ENCODE data around the gene ANKRD22. TPM values are rescaled to one million over a fixed set of nuclear protein-coding genes. Genes with fewer than 3 reads are reported as not detected.
"Not testable (repeated sequence)": the region's sequence is repeated elsewhere in the genome, so short reads cannot be mapped to it uniquely, and the experiment has no call there.

Gene ANKRD22
- total RNA-seq, 2 experiments from 2014 or later, result not detected

DNA sequence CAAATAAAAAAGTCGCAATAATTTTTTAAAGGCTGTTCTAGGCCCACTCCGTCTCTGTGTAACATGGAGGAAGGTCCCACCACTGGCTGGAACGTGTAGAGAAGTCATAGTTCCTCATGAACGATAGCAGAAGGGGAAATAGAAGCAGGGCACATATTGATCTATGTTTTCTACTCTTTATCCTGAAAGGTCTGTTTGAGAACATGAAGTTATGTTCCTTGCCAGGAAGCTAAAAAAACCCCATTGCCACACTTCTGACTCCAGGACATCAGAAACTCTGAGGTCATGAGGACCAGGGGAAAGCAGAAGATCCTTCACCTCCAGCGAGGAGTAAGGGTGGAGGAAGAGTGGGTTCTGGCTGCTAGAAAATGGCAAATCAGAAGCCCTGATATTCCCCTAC, 10.8 kb downstream of the ANKRD22 start:
- POLR2A ChIA-PET, result no interaction called here
- intact Hi-C loops (cut with DNase I, micrococcal nuclease), result no loop called here
- no peak overlapping the region for H3K27ac Mint-ChIP-seq

DNA sequence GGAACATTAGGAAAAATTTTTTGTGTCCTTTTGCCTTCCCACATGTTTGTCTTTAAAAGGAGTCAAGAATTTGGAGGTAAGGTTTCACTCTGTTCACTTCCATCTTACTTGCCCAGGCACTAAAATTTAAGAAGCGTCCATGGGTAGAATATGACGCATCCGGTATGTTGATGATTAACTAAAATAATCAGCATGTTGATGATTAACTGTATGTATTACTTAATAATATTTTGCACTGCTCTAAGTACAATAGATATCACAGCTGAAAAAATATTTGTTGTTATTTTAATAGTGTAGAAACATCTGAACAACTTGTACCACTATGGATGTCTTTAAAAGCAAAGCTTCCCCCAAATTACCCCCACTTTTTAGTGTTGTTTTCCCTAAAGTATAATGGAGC, 11.5 kb downstream of the ANKRD22 start:
- POLR2A ChIA-PET, result interaction anchor here (0.6 kb wide), 1 partner anchor 231 kb away, joined by 3 read pairs; no protein-coding TSS in a partner anchor
- H3K27me3 Mint-ChIP-seq, result no peaks in the 10 kb centered on the region
- Histone ChIP-seq H3K36me3 (ENCODE audit: insufficient read depth, low read length) (no peaks in the 10 kb centered on the region), H3K4me1 (ENCODE audit: insufficient read depth, low read length) (peaks cover 5% of the 10 kb centered on the region), H3K27me3 (ENCODE audit: control insufficient read depth in 1 of 2, insufficient read depth in 2 of 2, low read length in 2 of 2) (no peaks in the 10 kb centered on the region), H3K27ac (ENCODE audit: low read depth in 1 of 2, low read length in 2 of 2) (no peak overlapping the region), H3K9me3 (ENCODE audit: control insufficient read depth in 1 of 2, insufficient read depth in 1 of 2, low read length in 2 of 2) (no peaks in the 10 kb centered on the region), H3K4me3 (ENCODE audit: low read length) (no peak overlapping the region)
- no peaks in the 10 kb centered on the region for H3K36me3 Mint-ChIP-seq (ENCODE audit: low read depth)
- H3K27ac Mint-ChIP-seq, result no peak overlapping the region
- ATAC-seq (ENCODE audit: poor library complexity) (no peak), DNase-seq (no peak)
- intact Hi-C loops (cut with DNase I, micrococcal nuclease), result no loop called here
- CTCF ChIA-PET, result interaction anchor here (1.2 kb wide), 1 partner anchor 94 kb away, joined by 5 read pairs; no protein-coding TSS in a partner anchor
- H3K9me3 Mint-ChIP-seq, result no peaks in the 10 kb centered on the region
- H3K4me1 Mint-ChIP-seq (ENCODE audit: low read depth), result no peaks in the 10 kb centered on the region
- TF ChIP-seq, protein P1, sequence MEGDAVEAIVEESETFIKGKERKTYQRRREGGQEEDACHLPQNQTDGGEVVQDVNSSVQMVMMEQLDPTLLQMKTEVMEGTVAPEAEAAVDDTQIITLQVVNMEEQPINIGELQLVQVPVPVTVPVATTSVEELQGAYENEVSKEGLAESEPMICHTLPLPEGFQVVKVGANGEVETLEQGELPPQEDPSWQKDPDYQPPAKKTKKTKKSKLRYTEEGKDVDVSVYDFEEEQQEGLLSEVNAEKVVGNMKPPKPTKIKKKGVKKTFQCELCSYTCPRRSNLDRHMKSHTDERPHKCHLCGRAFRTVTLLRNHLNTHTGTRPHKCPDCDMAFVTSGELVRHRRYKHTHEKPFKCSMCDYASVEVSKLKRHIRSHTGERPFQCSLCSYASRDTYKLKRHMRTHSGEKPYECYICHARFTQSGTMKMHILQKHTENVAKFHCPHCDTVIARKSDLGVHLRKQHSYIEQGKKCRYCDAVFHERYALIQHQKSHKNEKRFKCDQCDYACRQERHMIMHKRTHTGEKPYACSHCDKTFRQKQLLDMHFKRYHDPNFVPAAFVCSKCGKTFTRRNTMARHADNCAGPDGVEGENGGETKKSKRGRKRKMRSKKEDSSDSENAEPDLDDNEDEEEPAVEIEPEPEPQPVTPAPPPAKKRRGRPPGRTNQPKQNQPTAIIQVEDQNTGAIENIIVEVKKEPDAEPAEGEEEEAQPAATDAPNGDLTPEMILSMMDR (IDR thresholded peaks at IDR 0.05), result no peak
- H3K4me3 Mint-ChIP-seq, result no peak overlapping the region

More for the DNA sequence above, 10.8 kb downstream of the ANKRD22 start:
- DNase-seq (no peak), ATAC-seq (ENCODE audit: poor library complexity) (no peak)
- TF ChIP-seq, protein P1 (IDR thresholded peaks at IDR 0.05), result no peak
- no peak overlapping the region for H3K4me3 Mint-ChIP-seq
- no peaks in the 10 kb centered on the region for H3K4me1 Mint-ChIP-seq (ENCODE audit: low read depth)
- no peaks in the 10 kb centered on the region for H3K9me3 ChIP-seq (ENCODE audit: control insufficient read depth in 1 of 2, insufficient read depth in 1 of 2, low read length in 2 of 2)
- no peaks in the 10 kb centered on the region for H3K9me3 Mint-ChIP-seq
- H3K4me1 ChIP-seq (ENCODE audit: insufficient read depth, low read length), result peaks cover under 1% of the 10 kb centered on the region
- no peak overlapping the region for H3K4me3 ChIP-seq (ENCODE audit: low read length)
- H3K27me3 ChIP-seq (ENCODE audit: control insufficient read depth in 1 of 2, insufficient read depth in 2 of 2, low read length in 2 of 2), result no peaks in the 10 kb centered on the region
- H3K27ac ChIP-seq (ENCODE audit: low read depth in 1 of 2, low read length in 2 of 2), result no peak overlapping the region
- H3K27me3 Mint-ChIP-seq, result no peaks in the 10 kb centered on the region
- no peaks in the 10 kb centered on the region for H3K36me3 ChIP-seq (ENCODE audit: insufficient read depth, low read length)
- H3K36me3 Mint-ChIP-seq (ENCODE audit: low read depth), result no peaks in the 10 kb centered on the region
- CTCF ChIA-PET, result interaction anchor here (1.2 kb wide), 1 partner anchor 94 kb away, joined by 5 read pairs; no protein-coding TSS in a partner anchor

- no peak overlapping the region for H3K4me3 ChIP-seq (ENCODE audit: low read length)
- Mint-ChIP-seq H3K27ac (no peak overlapping the region), H3K27me3 (no peaks in the 10 kb centered on the region), H3K4me3 (no peak overlapping the region), H3K9me3 (no peaks in the 10 kb centered on the region), H3K4me1 (ENCODE audit: low read depth) (peaks cover 2% of the 10 kb centered on the region), H3K36me3 (ENCODE audit: low read depth) (no peaks in the 10 kb centered on the region)
- H3K36me3 ChIP-seq (ENCODE audit: insufficient read depth, low read length), result no peaks in the 10 kb centered on the region
- peak in 1 of 14 experiments; percentile 25 for DNase-seq
- no peak for ATAC-seq (ENCODE audit: poor library complexity)
- POLR2A ChIA-PET, result no interaction called here
- H3K9me3 ChIP-seq (ENCODE audit: control insufficient read depth in 1 of 2, insufficient read depth in 1 of 2, low read length in 2 of 2), result no peaks in the 10 kb centered on the region
- TF ChIP-seq, protein P1 (IDR thresholded peaks at IDR 0.05), result no peak
- intact Hi-C loops (cut with DNase I, micrococcal nuclease), result loop anchor here in 1 of 2 experiments (5.0 kb wide), 1 partner anchor 38 kb away; no protein-coding TSS in a partner anchor
- no peak overlapping the region for H3K27ac ChIP-seq (ENCODE audit: low read depth in 1 of 2, low read length in 2 of 2)
- no peaks in the 10 kb centered on the region for H3K27me3 ChIP-seq (ENCODE audit: control insufficient read depth in 1 of 2, insufficient read depth in 2 of 2, low read length in 2 of 2)
- CTCF ChIA-PET, result no interaction called here
- peaks cover 5% of the 10 kb centered on the region for H3K4me1 ChIP-seq (ENCODE audit: insufficient read depth, low read length)
Measured at GRCh38 chr10:88838766-88839350, 12.8 kb downstream of the ANKRD22 start.

DNA sequence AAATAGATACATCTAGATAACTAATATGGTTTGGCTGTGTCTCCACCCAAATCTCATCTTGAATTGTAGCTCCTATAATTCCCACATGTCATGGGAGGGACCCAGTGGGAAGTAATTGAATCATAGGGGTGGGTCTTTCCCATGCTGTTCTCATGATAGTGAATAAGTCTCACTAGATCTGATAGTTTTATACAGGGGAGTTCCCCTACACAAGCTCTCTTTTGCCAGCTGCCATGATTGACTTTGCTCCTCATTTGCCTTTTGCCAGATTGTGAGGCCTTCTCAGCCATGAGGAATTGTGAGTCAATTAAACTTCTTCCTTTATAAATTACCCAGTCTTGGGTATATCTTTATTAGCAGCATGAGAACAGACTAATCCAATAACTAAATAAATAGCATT, 14.0 kb downstream of the ANKRD22 start:
- not testable (repeated sequence) for ATAC-seq (ENCODE audit: poor library complexity)
- POLR2A ChIA-PET, result interaction anchor here (0.6 to 2.3 kb wide), 2 partner anchors 21 to 42 kb away, joined by 3 to 14 read pairs; partner anchors contain the start of gene STAMBPL1
- intact Hi-C loops (cut with DNase I, micrococcal nuclease), result loop anchor here in 1 of 2 experiments (2.0 to 5.0 kb wide), 2 partner anchors 40 to 377 kb away; no protein-coding TSS in a partner anchor

More for the DNA sequence above, 14.0 kb downstream of the ANKRD22 start:
- not testable (repeated sequence) for H3K36me3 ChIP-seq (ENCODE audit: insufficient read depth, low read length); H3K27me3 ChIP-seq (ENCODE audit: control insufficient read depth in 1 of 2, insufficient read depth in 2 of 2, low read length in 2 of 2); H3K4me3 Mint-ChIP-seq; H3K9me3 ChIP-seq (ENCODE audit: control insufficient read depth in 1 of 2, insufficient read depth in 1 of 2, low read length in 2 of 2); H3K27me3 Mint-ChIP-seq; H3K4me1 ChIP-seq (ENCODE audit: insufficient read depth, low read length); H3K27ac Mint-ChIP-seq; DNase-seq; H3K9me3 Mint-ChIP-seq; H3K36me3 Mint-ChIP-seq (ENCODE audit: low read depth); H3K27ac ChIP-seq (ENCODE audit: low read depth in 1 of 2, low read length in 2 of 2); H3K4me3 ChIP-seq (ENCODE audit: low read length)
- peaks cover 14% of the 10 kb centered on the region for H3K4me1 Mint-ChIP-seq (ENCODE audit: low read depth)
- CTCF ChIA-PET, result interaction anchor here (4.8 kb wide), 1 partner anchor 95 kb away, joined by 85 read pairs; no protein-coding TSS in a partner anchor

Measured in CD4-positive, alpha-beta T cell (primary cell).